GM18520 (cell line): ENCODE results near the gene E2F3.

Experiments
- ATAC-seq: cut with Tn5 transposase; IDR thresholded peaks from one replicate; pipeline ENCODE4 v1.9.1; 2021; ENCODE audit not compliant: unreplicated experiment

The E2F3 gene

GRCh38 chr6:20401205-20402091, at the start of gene E2F3:
Gene E2F3 (plus strand): TSS chr6:20401879. CDS start chr6:20402233, 354 bp downstream.
- ATAC-seq = peak; percentile 74

- no peak for ATAC-seq
Measured at GRCh38 chr6:20352346-20352745, 49.3 kb upstream of the E2F3 start.

GRCh38 chr6:20353134-20353533, 48.5 kb upstream of the E2F3 start:
- ATAC-seq = no peak

DNA sequence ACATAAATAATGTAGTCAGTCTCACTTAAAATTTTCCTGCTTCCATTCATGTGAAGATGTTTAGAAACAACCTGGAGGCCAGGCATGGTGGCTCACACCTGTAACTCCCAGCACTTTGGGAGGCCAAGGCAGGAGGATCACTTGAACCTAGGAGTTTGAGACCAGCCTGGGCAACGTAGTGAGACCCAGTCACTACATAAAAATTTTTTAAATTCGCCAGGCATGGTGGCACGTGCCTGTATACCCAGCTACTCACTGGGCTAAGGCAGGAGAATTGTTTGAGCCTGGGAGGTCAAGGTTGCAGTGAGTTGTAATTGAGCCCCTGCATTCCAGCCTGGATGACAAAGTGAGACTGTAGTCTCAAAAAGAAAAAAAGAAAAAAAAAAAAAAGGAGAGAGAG, 47.3 kb upstream of the E2F3 start:
- ATAC-seq = no peak

DNA sequence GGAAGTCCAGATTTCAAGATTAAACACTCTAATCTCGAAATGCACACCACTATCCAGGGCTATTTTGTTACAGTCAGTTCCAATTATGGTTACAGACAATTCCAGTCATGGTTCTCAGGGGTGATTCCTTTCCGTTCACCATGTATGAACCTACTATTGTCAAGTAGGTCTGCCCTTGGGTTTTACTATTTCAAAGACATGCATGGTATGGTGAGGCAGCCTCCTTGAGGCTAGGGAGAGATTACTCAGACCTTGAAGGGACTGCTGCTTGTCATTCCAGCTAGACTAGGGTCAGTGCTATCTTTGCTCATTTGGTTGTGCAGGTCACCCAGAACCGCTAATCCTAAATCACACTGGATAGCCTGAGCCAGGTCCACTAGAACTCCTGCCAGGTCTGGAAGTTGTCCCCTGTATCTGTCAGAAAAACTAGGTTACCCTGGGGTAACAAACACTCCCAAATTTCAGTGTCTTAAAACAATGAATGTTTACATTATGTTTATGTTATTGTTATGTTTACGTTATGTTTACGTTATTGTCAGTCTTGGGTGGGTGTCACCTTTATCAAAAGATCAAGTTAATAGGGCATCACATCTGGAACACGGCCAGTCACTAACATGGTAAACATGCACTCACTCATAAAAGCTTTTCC, 41.1 kb upstream of the E2F3 start:
- no peak for ATAC-seq

- ATAC-seq = no peak
Measured at GRCh38 chr6:20362623-20363022, 39.1 kb upstream of the E2F3 start.

DNA sequence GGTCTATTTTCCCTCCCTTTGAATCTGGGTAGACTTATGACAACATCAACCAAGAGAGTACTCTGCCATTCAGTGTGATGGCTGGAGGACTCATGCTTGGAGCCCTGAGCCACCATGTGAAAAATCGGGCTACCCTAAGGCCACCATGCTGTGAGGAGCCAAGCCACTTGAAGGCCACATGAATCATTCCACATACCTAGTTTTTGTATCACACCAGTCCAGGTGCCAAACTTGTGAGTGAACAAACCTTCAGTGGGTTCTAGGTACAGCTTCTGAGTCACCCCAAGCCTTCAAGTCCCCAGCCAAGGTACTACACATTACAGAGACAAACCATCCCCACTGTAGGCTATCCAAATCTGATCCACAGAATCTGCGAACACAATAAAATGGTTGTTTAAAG, 37.4 kb upstream of the E2F3 start:
- ATAC-seq = no peak

GRCh38 chr6:20365456-20365855, 36.2 kb upstream of the E2F3 start:
- peak; percentile 62 for ATAC-seq

DNA sequence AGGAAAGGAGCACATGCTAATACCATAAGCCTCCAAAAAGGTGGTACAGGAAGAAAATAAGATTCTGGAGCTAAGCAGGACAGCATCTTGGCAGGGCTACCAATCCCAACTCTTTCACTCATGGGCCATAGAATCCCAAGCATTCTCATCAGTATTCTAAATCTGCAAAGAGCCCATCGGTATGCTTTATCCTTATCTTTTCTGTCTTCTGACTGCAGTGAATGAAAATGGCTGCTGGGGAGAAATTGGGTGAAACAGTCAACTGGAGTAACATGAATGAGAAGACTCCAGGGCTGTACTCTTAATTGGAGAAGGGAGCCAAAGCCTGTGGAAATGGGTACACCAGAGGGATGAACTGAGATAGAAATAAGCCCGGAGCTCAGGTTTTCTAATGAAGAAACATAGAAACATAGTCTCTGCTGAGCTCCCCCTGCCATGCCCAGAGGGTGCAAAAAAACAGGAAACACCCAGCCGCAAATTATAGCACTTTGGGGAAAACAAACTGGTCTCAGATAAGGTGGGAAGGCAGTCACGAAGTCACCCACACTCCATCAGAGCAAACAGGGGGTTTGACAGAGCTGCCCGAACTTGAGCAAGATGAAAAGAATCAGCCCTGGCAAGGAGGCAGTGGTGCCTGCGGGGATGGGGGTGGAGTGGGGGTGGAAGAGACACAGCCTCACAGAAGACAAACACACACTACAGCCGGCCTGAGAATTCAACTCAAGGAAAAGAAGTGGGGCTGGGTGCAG, 35.4 kb upstream of the E2F3 start:
- no peak for ATAC-seq

DNA sequence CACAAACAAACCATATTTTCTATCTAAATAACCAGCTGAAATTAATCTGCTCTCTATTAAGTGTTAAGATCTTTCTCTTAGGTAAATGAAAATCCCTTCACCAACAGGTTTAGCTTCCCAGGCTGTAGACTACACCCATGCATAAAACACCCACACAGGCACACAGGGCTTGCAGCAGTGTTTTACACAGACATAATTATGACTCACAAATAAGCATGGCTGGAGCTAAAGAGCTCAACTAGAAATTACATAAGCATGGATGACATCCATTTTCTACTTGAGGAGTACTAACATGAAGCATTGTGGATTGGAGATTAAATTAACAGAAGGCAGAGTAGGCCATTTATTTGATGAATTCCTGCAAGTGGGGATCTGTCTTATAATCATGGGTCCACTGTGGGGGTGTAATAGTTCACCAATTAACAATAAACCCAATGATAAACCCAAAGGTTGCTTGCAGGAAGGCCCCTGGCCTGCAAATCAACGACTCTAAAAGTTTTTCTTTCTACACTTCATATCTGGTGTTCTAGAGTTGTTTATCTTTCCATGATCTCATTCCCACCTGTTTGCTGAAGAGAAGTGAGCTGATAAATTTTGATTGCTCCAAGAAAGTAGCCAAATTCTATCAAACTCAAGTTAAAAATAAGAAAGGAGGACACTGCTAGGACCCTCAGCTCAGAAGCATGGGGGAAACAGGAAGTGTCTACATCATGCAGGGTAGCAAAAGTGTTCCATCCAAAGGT, 33.8 kb upstream of the E2F3 start:
- no peak for ATAC-seq

GRCh38 chr6:20370393-20370792, 31.3 kb upstream of the E2F3 start:
- ATAC-seq = no peak

DNA sequence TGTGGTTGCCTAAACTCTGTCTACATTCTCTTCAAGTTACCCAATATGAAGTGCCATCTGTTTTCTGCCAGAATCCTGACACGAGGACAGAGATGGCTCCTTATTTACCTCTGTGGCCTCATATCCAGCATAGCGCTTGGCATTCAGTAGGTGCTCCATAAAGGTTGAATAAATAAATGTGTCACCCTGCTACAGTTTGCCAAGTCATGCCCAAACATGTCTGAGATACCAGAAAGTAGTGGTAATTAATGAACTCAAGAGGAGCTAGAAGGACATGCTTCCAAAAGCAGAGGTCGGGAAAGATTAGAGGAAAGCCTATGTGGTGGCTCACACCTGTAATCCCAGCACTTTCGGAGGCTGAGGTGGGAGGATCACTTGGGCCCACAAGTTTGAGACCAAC, 30.9 kb upstream of the E2F3 start:
- ATAC-seq = no peak

DNA sequence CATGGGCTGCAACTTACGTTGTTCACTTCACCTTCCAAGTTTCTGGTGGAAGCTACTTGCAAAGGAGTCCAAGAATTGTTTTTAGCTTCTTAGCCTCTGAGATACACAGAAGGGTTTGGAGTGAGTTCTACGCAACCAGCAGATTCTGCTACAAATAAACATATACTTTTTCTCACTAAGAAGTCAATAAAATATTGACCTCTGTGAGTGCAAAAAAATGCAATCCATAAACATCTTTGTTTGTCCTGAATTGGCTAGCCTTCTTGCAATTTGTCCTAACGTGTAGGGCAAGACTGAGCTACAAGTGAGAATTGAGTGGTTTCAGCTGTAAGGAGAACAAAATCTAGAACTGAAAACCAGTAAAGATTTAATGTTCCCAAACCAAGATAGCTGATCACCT, 26.2 kb upstream of the E2F3 start:
- ATAC-seq = no peak

- peak; percentile 43 for ATAC-seq
Measured at GRCh38 chr6:20377623-20378265, 23.9 kb upstream of the E2F3 start.

- no peak for ATAC-seq
Measured at GRCh38 chr6:20379231-20379630, 22.4 kb upstream of the E2F3 start.

- ATAC-seq = no peak
Measured at GRCh38 chr6:20386218-20386617, 15.5 kb upstream of the E2F3 start.

DNA sequence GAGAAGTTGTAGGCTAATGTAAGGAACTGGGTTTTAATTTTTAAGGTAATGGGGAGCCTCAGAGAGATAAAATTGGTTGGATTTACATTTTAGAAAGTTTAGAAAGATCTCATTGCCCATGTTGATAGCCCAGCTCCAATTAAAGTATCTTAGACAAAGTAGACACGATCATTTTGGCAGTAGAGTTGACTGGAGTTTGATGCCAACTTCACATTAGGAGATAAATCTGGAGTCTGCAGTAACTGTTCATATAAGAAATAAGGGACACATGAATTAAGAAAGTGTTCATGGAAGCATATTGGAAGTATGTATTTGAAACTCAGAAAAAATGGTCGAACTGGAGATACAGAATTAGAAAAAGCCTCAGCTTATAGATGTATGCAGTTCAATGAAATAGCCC, 12.6 kb upstream of the E2F3 start:
- ATAC-seq = no peak

- no peak for ATAC-seq
Measured at GRCh38 chr6:20393297-20393696, 8.4 kb upstream of the E2F3 start.

DNA sequence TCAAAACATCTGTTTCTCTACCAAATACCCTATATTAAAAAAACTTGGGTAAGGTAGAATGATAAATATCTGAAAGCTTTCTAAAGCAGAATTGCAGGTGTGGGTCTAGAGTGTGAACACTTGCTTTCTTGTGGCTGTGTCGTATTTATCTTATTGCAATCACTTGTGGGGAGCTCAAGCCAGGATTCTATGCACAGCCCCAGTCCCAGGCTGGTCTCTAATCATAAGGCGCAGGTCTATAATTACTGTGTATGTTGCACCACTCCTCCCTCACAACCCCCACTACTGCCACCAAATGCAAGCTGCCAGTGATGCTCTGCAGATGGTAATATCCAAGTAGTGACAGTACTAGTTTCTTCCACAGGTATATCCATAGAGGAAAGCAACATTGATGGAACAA, 2.2 kb upstream of the E2F3 start:
- ATAC-seq = no peak

DNA sequence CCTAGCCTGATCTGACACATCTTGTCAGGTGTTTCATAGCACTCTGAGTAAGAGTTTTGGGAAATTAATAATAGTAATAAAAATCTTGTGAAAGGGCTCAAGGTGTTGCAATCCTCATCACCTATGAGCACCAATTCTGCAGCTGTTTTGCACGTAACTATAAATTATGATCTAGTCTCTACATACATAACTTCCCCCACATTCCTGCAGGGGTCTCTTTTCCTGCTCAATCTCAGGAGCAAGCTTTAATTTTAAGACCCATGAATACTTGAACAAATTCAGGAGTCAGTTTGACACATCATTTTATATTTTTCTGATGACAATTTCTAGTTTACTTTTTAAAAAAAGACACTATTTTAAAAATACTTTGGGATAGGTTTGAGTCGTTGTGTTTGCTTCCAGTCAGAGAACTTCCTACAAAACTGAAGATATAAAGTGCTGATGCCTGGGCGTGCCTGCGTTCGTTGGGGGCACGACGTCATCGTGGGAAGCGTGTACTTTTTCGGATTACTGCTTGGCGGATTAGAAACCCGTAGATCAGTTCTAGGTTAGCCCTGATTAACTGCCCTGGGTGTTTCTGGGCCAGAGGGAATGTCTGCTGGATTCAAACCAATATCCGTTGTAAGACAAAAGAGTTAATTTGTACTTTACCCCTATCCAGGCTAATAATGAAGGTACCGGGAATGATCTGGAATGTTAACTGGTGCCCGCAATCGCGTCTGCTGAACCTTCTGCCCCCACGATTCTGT, 1.0 kb upstream of the E2F3 start:
- ATAC-seq = no peak
